SJSA1 (cell line): ENCODE results near the gene MYH15. TPM values are rescaled to one million over a fixed set of nuclear protein-coding genes. Genes with fewer than 3 reads are reported as not detected.

Source experiments
- DNase-seq, 2 experiments: peaks; one replicate each; pipeline ENCODE4 v3.0.0-alpha.2; 2015 to 2020; ENCODE audit warnings: low spot score in 2 of 2, low read depth in 1 of 2
- H3K27ac ChIP-seq: fragments of 250-450 bp; sonication (Bioruptor Pico); 2 replicates; pipeline ENCODE4 v1.5.1; 2020; ENCODE audit warnings: mild to moderate bottlenecking, moderate library complexity
- H3K27me3 ChIP-seq: fragments of 250-450 bp; sonication (Bioruptor Pico); replicated peaks from 2 replicates; pipeline ENCODE4 v1.5.1; 2020; ENCODE audit warnings: mild to moderate bottlenecking, moderate library complexity
- H3K36me3 ChIP-seq: fragments of 250-450 bp; sonication (Bioruptor Pico); 2 replicates; pipeline ENCODE4 v1.5.1; 2020; ENCODE audit warnings: mild to moderate bottlenecking
- H3K4me1 ChIP-seq: fragments of 250-450 bp; sonication (Bioruptor Pico); replicated peaks from 2 replicates; pipeline ENCODE4 v1.6.1; 2021; ENCODE audit warnings: mild to moderate bottlenecking
- H3K4me3 ChIP-seq: fragments of 250-450 bp; sonication (Bioruptor Pico); 2 replicates; pipeline ENCODE4 v1.5.1; 2020; ENCODE audit warnings: mild to moderate bottlenecking
- H3K9me3 ChIP-seq: fragments of 250-450 bp; sonication (Bioruptor Pico); replicated peaks from 2 replicates; pipeline ENCODE4 v1.5.1; 2020; ENCODE audit warnings: mild to moderate bottlenecking
- total RNA-seq: library from RNA; depleted of rRNA; stranded (reverse); fragments of >200 nt; shearing (Covaris generic); gene quantifications from 2 replicates; pipeline ENCODE4 v1.2.3, GENCODE V29; 2014

MYH15 gene
- total RNA-seq, 1 experiment from 2014 or later = 0.05 TPM

GRCh38 chr3:108500728-108501127 lies 9.7 kb downstream of the MYH15 start:
- Histone ChIP-seq H3K4me3 (no peak overlapping the region), H3K36me3 (no peaks in the 10 kb centered on the region), H3K4me1 (no peaks in the 10 kb centered on the region), H3K27ac (no peak overlapping the region), H3K9me3 (no peaks in the 10 kb centered on the region), H3K27me3 (no peaks in the 10 kb centered on the region; the same call in 1 of the 2 replicates)
- no peak for DNase-seq

- no peak for DNase-seq
- no peaks in the 10 kb centered on the region for H3K36me3 ChIP-seq
- H3K9me3 ChIP-seq = no peaks in the 10 kb centered on the region
- no peak overlapping the region for H3K4me3 ChIP-seq
- H3K4me1 ChIP-seq = no peaks in the 10 kb centered on the region
- no peak overlapping the region for H3K27ac ChIP-seq
- no peaks in the 10 kb centered on the region for H3K27me3 ChIP-seq
Observed at GRCh38 chr3:108497271-108497670, 13.1 kb downstream of the MYH15 start.

- Histone ChIP-seq H3K4me1 (no peaks in the 10 kb centered on the region), H3K4me3 (no peak overlapping the region), H3K9me3 (no peaks in the 10 kb centered on the region), H3K27me3 (no peaks in the 10 kb centered on the region), H3K36me3 (no peaks in the 10 kb centered on the region), H3K27ac (no peak overlapping the region)
- no peak for DNase-seq
Observed at GRCh38 chr3:108495717-108496116, 14.7 kb downstream of the MYH15 start.

- H3K4me1 ChIP-seq = no peaks in the 10 kb centered on the region
- H3K4me3 ChIP-seq = no peak overlapping the region
- DNase-seq = no peak
- no peak overlapping the region for H3K27ac ChIP-seq
- no peaks in the 10 kb centered on the region for H3K27me3 ChIP-seq
- no peaks in the 10 kb centered on the region for H3K9me3 ChIP-seq
- H3K36me3 ChIP-seq = no peaks in the 10 kb centered on the region
Observed at GRCh38 chr3:108494906-108495531, 15.4 kb downstream of the MYH15 start.

- no peaks in the 10 kb centered on the region for H3K4me1 ChIP-seq
- no peaks in the 10 kb centered on the region for H3K27me3 ChIP-seq
- H3K27ac ChIP-seq = no peak overlapping the region
- H3K36me3 ChIP-seq = no peaks in the 10 kb centered on the region
- no peak overlapping the region for H3K4me3 ChIP-seq
- no peaks in the 10 kb centered on the region for H3K9me3 ChIP-seq
- DNase-seq = no peak
Observed at GRCh38 chr3:108493862-108494261, 16.5 kb downstream of the MYH15 start.

- H3K27me3 ChIP-seq = 0 out of 2 replicates have a peak, but pooled peaks cover 3% of the 10 kb centered on the region
- no peak overlapping the region for H3K27ac ChIP-seq
- no peak for DNase-seq
- no peak overlapping the region for H3K4me3 ChIP-seq
- H3K4me1 ChIP-seq = no peaks in the 10 kb centered on the region
- H3K9me3 ChIP-seq = no peaks in the 10 kb centered on the region
- no peaks in the 10 kb centered on the region for H3K36me3 ChIP-seq
Observed at GRCh38 chr3:108491456-108491855, 18.9 kb downstream of the MYH15 start.

GRCh38 chr3:108489776-108490175 lies 20.6 kb downstream of the MYH15 start:
- 0 out of 2 replicates have a peak, but pooled peaks cover 3% of the 10 kb centered on the region for H3K27me3 ChIP-seq
- H3K4me3 ChIP-seq = no peak overlapping the region
- no peaks in the 10 kb centered on the region for H3K9me3 ChIP-seq
- no peaks in the 10 kb centered on the region for H3K4me1 ChIP-seq
- DNase-seq = peak in 1 of 2 experiments; percentile 12
- H3K27ac ChIP-seq = no peak overlapping the region
- H3K36me3 ChIP-seq = no peaks in the 10 kb centered on the region

- Histone ChIP-seq H3K27ac (no peak overlapping the region), H3K4me3 (no peak overlapping the region), H3K27me3 (0 out of 2 replicates have a peak, but pooled peaks cover 3% of the 10 kb centered on the region), H3K36me3 (no peaks in the 10 kb centered on the region), H3K9me3 (no peaks in the 10 kb centered on the region), H3K4me1 (no peaks in the 10 kb centered on the region)
- DNase-seq = no peak
Observed at GRCh38 chr3:108488631-108489030, 21.8 kb downstream of the MYH15 start.

GRCh38 chr3:108487439-108487838 lies 23.0 kb downstream of the MYH15 start:
- no peak for DNase-seq
- no peak overlapping the region for H3K4me3 ChIP-seq
- H3K4me1 ChIP-seq = no peaks in the 10 kb centered on the region
- H3K27me3 ChIP-seq = 0 out of 2 replicates have a peak, but pooled peaks cover 3% of the 10 kb centered on the region
- H3K36me3 ChIP-seq = no peaks in the 10 kb centered on the region
- no peak overlapping the region for H3K27ac ChIP-seq
- H3K9me3 ChIP-seq = no peaks in the 10 kb centered on the region

GRCh38 chr3:108486941-108487340 lies 23.5 kb downstream of the MYH15 start:
- Histone ChIP-seq H3K27me3 (peaks cover 3% of the 10 kb centered on the region; the same call in 1 of the 2 replicates), H3K9me3 (no peaks in the 10 kb centered on the region), H3K36me3 (no peaks in the 10 kb centered on the region), H3K27ac (no peak overlapping the region), H3K4me1 (no peaks in the 10 kb centered on the region), H3K4me3 (no peak overlapping the region)
- no peak for DNase-seq

- Histone ChIP-seq H3K9me3 (no peaks in the 10 kb centered on the region), H3K27ac (no peak overlapping the region), H3K4me1 (no peaks in the 10 kb centered on the region), H3K27me3 (peaks cover 3% of the 10 kb centered on the region; the same call in 1 of the 2 replicates), H3K4me3 (no peak overlapping the region), H3K36me3 (no peaks in the 10 kb centered on the region)
- DNase-seq = no peak
Observed at GRCh38 chr3:108486338-108486737, 24.1 kb downstream of the MYH15 start.

GRCh38 chr3:108485146-108485545 lies 25.2 kb downstream of the MYH15 start:
- H3K27me3 ChIP-seq = peaks cover 3% of the 10 kb centered on the region; the same call in 1 of the 2 replicates
- no peaks in the 10 kb centered on the region for H3K9me3 ChIP-seq
- no peak for DNase-seq
- no peaks in the 10 kb centered on the region for H3K36me3 ChIP-seq
- no peak overlapping the region for H3K4me3 ChIP-seq
- no peak overlapping the region for H3K27ac ChIP-seq
- no peaks in the 10 kb centered on the region for H3K4me1 ChIP-seq

GRCh38 chr3:108479224-108479623 lies 31.2 kb downstream of the MYH15 start:
- Histone ChIP-seq H3K4me1 (no peaks in the 10 kb centered on the region), H3K4me3 (no peak overlapping the region), H3K36me3 (no peaks in the 10 kb centered on the region), H3K27me3 (no peaks in the 10 kb centered on the region; the same call in 1 of the 2 replicates), H3K9me3 (no peaks in the 10 kb centered on the region), H3K27ac (no peak overlapping the region)
- no peak for DNase-seq

- Histone ChIP-seq H3K27ac (no peak overlapping the region), H3K36me3 (no peaks in the 10 kb centered on the region)
Observed at GRCh38 chr3:108477511-108478147, 32.8 kb downstream of the MYH15 start.

More at GRCh38 chr3:108477511-108478147, 32.8 kb downstream of the MYH15 start:
- no peak overlapping the region for H3K4me3 ChIP-seq
- peaks cover 1% of the 10 kb centered on the region for H3K4me1 ChIP-seq
- DNase-seq = peak; percentile 7 to 45
- no peaks in the 10 kb centered on the region; the same call in 1 of the 2 replicates for H3K27me3 ChIP-seq
- H3K9me3 ChIP-seq = no peaks in the 10 kb centered on the region
